Central memory CD8-positive, alpha-beta T cell (primary cell): ENCODE results near the gene PLEKHH3.
"Not testable (repeated sequence)": the region's sequence is repeated elsewhere in the genome, so short reads cannot be mapped to it uniquely, and the experiment has no call there.

Source experiments
- ATAC-seq: fragments of 150-1000 bp; cut with Tn5 transposase; replicated peaks from 2 replicates; pipeline ENCODE4 v1.10.0; 2022; ENCODE audit warnings: mild to moderate bottlenecking, moderate FRiP score, moderate number of reproducible peaks; ENCODE audit not compliant: poor library complexity, severe bottlenecking; ENCODE audit errors: extremely low read depth
- DNase-seq, 2 donors: peaks; one replicate each; pipeline ENCODE4 v3.0.0; 2021; ENCODE audit warnings: low spot score in 2 of 2
- H3K27ac Mint-ChIP-seq: one replicate; pipeline ENCODE4 v1.8.0; 2022; ENCODE audit warnings: low read depth, mild to moderate bottlenecking, moderate library complexity, mixed read lengths
- H3K27me3 Mint-ChIP-seq: one replicate; pipeline ENCODE4 v1.8.0; 2022; ENCODE audit warnings: mixed read lengths
- H3K36me3 Mint-ChIP-seq: one replicate; pipeline ENCODE4 v1.8.0; 2022; ENCODE audit warnings: mild to moderate bottlenecking, moderate library complexity, mixed read lengths; ENCODE audit not compliant: insufficient read depth
- H3K4me1 Mint-ChIP-seq: one replicate; pipeline ENCODE4 v1.8.0; 2022; ENCODE audit warnings: mixed read lengths
- H3K4me3 Mint-ChIP-seq: one replicate; pipeline ENCODE4 v1.8.0; 2022; ENCODE audit warnings: mild to moderate bottlenecking, moderate library complexity, mixed read lengths
- H3K9me3 Mint-ChIP-seq: one replicate; pipeline ENCODE4 v1.8.0; 2022; ENCODE audit warnings: mixed read lengths

The PLEKHH3 gene

DNA sequence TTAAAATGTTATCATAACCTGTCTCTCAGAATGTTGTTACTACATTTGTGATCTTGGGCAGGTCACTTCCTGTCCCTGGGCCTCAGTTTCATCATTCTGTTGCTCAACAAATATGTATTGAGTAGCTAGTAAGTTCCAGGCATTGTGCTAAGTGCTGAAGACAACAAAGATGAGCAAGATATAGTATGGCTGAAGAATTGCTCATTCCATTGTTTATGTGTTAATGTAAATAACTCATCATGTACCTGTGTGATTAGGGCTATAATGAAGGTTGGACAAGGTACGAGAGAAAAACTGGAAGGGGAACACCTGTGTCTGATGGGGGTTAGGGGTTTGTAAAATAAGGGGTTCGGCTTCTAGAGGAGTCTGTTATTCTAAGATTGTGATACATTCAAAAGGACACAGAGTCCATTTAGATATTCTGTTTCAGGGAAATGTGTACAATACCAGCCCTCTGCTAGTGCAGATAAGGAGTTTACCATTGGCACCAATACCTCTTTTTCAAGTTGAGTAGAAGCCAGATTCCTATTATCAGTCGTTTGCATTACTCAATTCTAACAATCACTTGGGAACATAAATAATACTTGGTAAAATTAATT is 47.3 kb downstream of the PLEKHH3 start:
- Mint-ChIP-seq H3K9me3 (no peaks in the 10 kb centered on the region), H3K4me3 (no peak overlapping the region), H3K27ac (no peak overlapping the region), H3K36me3 (peaks cover 2% of the 10 kb centered on the region), H3K4me1 (no peaks in the 10 kb centered on the region), H3K27me3 (no peaks in the 10 kb centered on the region)
- DNase-seq (no peak), ATAC-seq (no peak)

- H3K27ac Mint-ChIP-seq, ATAC-seq, H3K4me1 Mint-ChIP-seq, H3K27me3 Mint-ChIP-seq, H3K4me3 Mint-ChIP-seq, H3K9me3 Mint-ChIP-seq, DNase-seq, H3K36me3 Mint-ChIP-seq: not testable (repeated sequence)
Observed at GRCh38 chr17:42627032-42627764, 49.6 kb downstream of the PLEKHH3 start.

DNA sequence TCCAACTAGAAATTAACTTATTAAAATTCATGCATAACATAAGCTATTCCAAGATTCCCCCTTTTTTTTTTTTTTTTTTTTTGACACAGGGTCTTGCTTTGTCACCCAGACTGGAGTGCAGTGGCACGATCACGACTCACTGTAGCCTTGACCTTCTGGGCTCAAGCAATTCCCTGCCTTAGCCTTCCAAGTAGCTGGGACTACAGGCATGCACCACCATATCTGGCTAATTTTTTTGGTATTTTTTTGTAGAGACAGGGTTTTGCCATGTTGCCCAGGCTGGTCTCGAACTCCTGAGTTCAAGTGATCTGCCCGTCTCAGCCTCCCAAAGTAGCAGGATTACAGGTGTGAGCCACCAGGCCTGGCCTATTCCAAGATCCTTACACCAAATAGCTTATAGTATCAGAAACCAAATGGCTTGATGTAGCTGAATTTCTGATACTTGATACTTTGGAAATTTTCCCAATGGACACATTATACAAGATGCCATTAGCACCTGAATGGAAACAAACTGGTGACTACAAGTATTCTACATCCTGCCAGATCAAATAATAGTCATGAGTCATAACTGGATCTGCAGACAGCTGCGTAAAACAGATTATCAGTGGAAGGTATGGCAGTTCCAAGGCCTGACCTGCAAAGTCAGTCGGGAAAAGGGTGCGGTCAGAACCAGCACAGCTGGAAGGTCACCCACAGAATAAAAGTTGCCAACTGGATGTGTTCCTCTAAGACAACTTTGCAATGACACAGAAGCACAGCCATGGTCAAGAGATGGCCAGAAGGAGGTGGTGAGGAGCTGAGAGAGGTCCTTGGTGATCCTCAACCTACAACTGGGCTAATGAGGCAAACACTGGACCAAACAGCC is 52.8 kb downstream of the PLEKHH3 start:
- H3K4me3 Mint-ChIP-seq = no peak overlapping the region
- no peaks in the 10 kb centered on the region for H3K9me3 Mint-ChIP-seq
- H3K27me3 Mint-ChIP-seq = no peaks in the 10 kb centered on the region
- ATAC-seq (no peak), DNase-seq (no peak)
- H3K4me1 Mint-ChIP-seq = no peaks in the 10 kb centered on the region
- no peaks in the 10 kb centered on the region for H3K36me3 Mint-ChIP-seq
- no peak overlapping the region for H3K27ac Mint-ChIP-seq

DNA sequence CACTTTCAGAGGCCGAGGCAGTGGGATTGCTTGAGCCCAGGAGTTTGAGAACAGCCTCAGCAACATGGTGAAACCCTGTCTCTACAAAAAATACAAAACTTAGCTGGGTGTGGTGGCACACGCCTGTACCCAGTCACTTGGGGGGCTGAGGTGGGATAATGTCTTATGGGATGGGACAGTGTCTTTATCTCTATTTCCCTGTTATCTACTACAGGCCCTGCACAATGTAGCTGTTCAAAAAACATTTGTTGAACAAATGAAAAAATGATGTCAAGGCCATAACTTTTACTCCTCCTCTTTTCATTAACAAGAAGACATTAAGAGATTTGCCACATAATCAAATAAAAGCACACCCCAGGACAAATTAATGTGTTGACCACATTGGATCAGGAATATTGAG is 53.5 kb downstream of the PLEKHH3 start:
- H3K36me3 Mint-ChIP-seq = no peaks in the 10 kb centered on the region
- DNase-seq (no peak), ATAC-seq (no peak)
- no peak overlapping the region for H3K4me3 Mint-ChIP-seq
- no peaks in the 10 kb centered on the region for H3K4me1 Mint-ChIP-seq
- H3K27me3 Mint-ChIP-seq = no peaks in the 10 kb centered on the region
- H3K27ac Mint-ChIP-seq = no peak overlapping the region
- no peaks in the 10 kb centered on the region for H3K9me3 Mint-ChIP-seq

- ATAC-seq = not testable (repeated sequence)
Observed at GRCh38 chr17:42621987-42622386, 54.8 kb downstream of the PLEKHH3 start.

DNA sequence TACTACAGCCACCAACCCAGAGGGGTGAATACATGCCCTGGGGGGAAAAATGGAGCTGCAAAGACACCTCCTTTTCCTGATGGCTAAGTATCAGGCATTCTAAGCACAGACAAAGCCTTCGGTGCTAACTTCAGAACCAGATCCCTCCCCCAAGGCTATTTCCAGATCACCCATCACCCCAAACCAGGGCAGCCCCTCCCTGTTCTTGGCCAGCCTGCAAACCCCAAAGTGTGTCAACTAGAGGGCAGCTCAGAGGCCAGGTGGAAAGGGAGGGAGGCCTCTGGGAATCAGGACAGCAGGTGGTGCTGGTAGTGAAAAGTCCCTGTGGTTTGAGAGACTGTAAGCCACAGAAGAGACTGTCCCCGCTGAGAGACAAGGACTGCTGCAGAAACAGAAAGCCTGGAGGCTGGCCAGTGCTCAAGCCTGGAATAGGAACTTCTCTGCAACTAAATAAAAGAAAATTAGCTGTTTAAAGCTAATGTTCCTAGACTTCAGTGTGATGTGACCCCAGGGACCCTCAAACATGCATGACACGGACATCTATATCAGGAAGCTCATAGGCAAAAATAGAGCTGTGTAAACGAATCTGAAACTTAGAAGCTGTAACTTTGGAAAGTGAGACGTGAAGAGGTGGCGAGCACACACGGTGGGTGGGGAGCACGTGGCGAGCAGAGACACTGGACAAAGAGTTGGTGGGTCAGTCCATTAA is 58.2 kb downstream of the PLEKHH3 start:
- Mint-ChIP-seq H3K27ac (no peak overlapping the region), H3K27me3 (no peaks in the 10 kb centered on the region), H3K9me3 (no peaks in the 10 kb centered on the region), H3K36me3 (peaks cover 6% of the 10 kb centered on the region), H3K4me3 (no peak overlapping the region), H3K4me1 (no peaks in the 10 kb centered on the region)
- ATAC-seq = no peak
- no peak for DNase-seq

More at GRCh38 chr17:42621987-42622386, 54.8 kb downstream of the PLEKHH3 start:
- not testable (repeated sequence) for H3K9me3 Mint-ChIP-seq, H3K4me3 Mint-ChIP-seq, H3K27ac Mint-ChIP-seq, H3K36me3 Mint-ChIP-seq, H3K4me1 Mint-ChIP-seq, DNase-seq, H3K27me3 Mint-ChIP-seq

DNA sequence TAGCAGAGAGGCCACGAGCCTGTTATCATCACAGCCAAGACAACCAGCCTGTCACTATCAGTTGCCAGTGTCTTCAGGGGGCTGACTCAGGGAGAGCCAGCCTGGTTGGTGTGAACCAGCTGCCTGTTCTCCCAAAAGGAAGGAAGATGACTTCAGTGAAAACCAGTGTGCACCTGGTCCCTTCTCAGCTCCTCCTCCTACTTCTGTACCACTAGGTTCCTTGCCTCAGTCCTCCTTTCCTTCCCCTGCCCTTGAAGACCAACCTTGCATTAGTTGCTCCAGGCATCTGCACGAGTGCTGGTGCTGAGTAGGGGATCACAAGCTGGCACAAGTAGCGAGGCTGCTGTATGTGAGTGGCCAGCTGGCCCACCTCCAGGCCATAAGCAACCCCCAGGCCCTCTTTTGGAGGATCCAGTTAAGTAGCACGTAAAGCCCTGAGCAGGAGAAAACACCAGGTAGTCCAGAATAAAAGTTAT is 58.8 kb downstream of the PLEKHH3 start:
- no peak for ATAC-seq
- no peak overlapping the region for H3K27ac Mint-ChIP-seq

More for the DNA sequence above, 58.8 kb downstream of the PLEKHH3 start:
- Mint-ChIP-seq H3K27me3 (no peaks in the 10 kb centered on the region), H3K36me3 (peaks cover 8% of the 10 kb centered on the region), H3K4me3 (no peak overlapping the region), H3K9me3 (no peaks in the 10 kb centered on the region), H3K4me1 (no peaks in the 10 kb centered on the region)
- DNase-seq = no peak
